Gastroesophageal sphincter (tissue), 3 donors: ENCODE data around the gene LRRC10.
"Not testable (repeated sequence)": the region's sequence is repeated elsewhere in the genome, so short reads cannot be mapped to it uniquely, and the experiment has no call there.

Experiments used
- CTCF ChIP-seq, 4 experiments: fragments of 200-600 bp in 2 of 4; fragments of 450-650 bp in 2 of 4; sonication (generic) in 1 of 4; IDR thresholded peaks; one replicate each; pipeline ENCODE4 v1.5.1; 2017 to 2019; ENCODE audit warnings: antibody characterized with exemption in 4 of 4, mild to moderate bottlenecking in 2 of 4, moderate library complexity in 2 of 4
- EP300 ChIP-seq: sonication (generic); formaldehyde crosslinking; IDR thresholded peaks from one replicate; pipeline ENCODE4 v1.6.1; 2017; ENCODE audit warnings: antibody characterized with exemption, mild to moderate bottlenecking

DNA sequence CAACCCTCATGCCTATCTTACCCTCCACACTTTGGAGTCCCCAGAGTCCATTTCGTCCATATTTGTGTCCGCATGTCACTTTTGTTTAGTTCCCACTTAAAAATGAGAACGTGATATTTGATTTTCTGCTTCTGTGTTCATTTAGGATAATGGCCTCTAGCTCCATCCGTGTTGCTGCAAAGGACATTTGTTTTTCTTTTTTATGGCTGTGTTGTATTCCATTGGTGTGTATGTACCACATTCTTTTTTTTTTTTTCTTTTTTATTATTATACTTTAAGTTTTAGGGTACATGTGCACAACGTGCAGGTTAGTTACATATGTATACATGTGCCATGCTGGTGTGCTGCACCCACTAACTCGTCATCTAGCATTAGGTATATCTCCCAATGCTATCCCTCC is 7.2 kb downstream of the LRRC10 start:
- not testable (repeated sequence) for TF ChIP-seq CTCF (IDR thresholded peaks at IDR 0.05); EP300
